MM.1S (cell line): ENCODE measurements around the gene AKR7A2.

Source experiments
- DNase-seq: peaks from one replicate; pipeline ENCODE4 v3.0.0-alpha.2; 2015
- H2AFZ ChIP-seq: fragments of 300-600 bp; sonication (generic); 2 replicates; pipeline ENCODE4 v1.6.0; 2016; ENCODE audit warnings: antibody characterized with exemption, low read length
- H3F3A ChIP-seq: fragments of 300-600 bp; sonication (generic); 2 replicates; pipeline ENCODE4 v1.6.1; 2016; ENCODE audit warnings: mild to moderate bottlenecking, antibody characterized with exemption, low read length, moderate library complexity, mixed read lengths; ENCODE audit not compliant: insufficient read depth
- H3K27ac ChIP-seq: fragments of 300-600 bp; sonication (generic); 2 replicates; pipeline ENCODE4 v1.5.1; 2016; ENCODE audit warnings: mild to moderate bottlenecking, low read length
- H3K27me3 ChIP-seq: fragments of 300-600 bp; sonication (generic); replicated peaks from 2 replicates; pipeline ENCODE4 v1.6.0; 2016; ENCODE audit warnings: low read length; ENCODE audit not compliant: insufficient read depth
- H3K36me3 ChIP-seq: fragments of 300-600 bp; sonication (generic); replicated peaks from 2 replicates; pipeline ENCODE4 v1.6.1; 2016; ENCODE audit warnings: mild to moderate bottlenecking, low read length, mixed read lengths; ENCODE audit not compliant: insufficient read depth
- H3K4me1 ChIP-seq: fragments of 300-600 bp; sonication (generic); 2 replicates; pipeline ENCODE4 v1.6.1; 2016; ENCODE audit warnings: low read length, mixed read lengths
- H3K4me2 ChIP-seq: fragments of 300-600 bp; sonication (generic); 2 replicates; pipeline ENCODE4 v1.6.0; 2016; ENCODE audit warnings: low read depth, low read length
- H3K4me3 ChIP-seq: fragments of 300-600 bp; sonication (generic); 2 replicates; pipeline ENCODE4 v1.5.1; 2016; ENCODE audit warnings: low read length, mixed read lengths
- H3K79me2 ChIP-seq: fragments of 300-600 bp; sonication (generic); 2 replicates; pipeline ENCODE4 v1.6.1; 2016; ENCODE audit warnings: mixed run types, low read length, mixed read lengths
- H3K9ac ChIP-seq: fragments of 300-600 bp; sonication (generic); 2 replicates; pipeline ENCODE4 v1.6.1; 2016; ENCODE audit warnings: low read length, mixed read lengths
- H3K9me2 ChIP-seq: fragments of 300-600 bp; sonication (generic); replicated peaks from 2 replicates; pipeline ENCODE4 v1.6.1; 2016; ENCODE audit warnings: mild to moderate bottlenecking, low read length, mixed read lengths; ENCODE audit not compliant: insufficient read depth
- H3K9me3 ChIP-seq: fragments of 300-600 bp; sonication (generic); replicated peaks from 2 replicates; pipeline ENCODE4 v1.6.1; 2016; ENCODE audit warnings: mild to moderate bottlenecking, low read length, mixed read lengths; ENCODE audit not compliant: insufficient read depth
- H4K20me1 ChIP-seq: fragments of 300-600 bp; sonication (generic); 2 replicates; pipeline ENCODE4 v1.6.1; 2016; ENCODE audit warnings: mild to moderate bottlenecking, low read length, moderate library complexity, mixed read lengths; ENCODE audit not compliant: insufficient read depth
- EZH2 ChIP-seq: fragments of 300-600 bp; sonication (generic); optimal IDR thresholded peaks from 2 replicates; pipeline ENCODE3; 2017; ENCODE audit warnings: low read depth, mild to moderate bottlenecking, antibody characterized with exemption, low read length, mixed read lengths
- EZH2phosphoT487 ChIP-seq: fragments of 300-600 bp; sonication (generic); IDR thresholded peaks from 2 replicates; pipeline ENCODE4 v1.6.1; 2018; ENCODE audit warnings: antibody characterized with exemption, low read length
- TF ChIP-seq, protein P1 (sequence below): fragments of 300-600 bp; sonication (generic); IDR thresholded peaks from 2 replicates; pipeline ENCODE4 v1.5.1; 2016; ENCODE audit warnings: antibody characterized with exemption, low read length, mixed read lengths

The AKR7A2 gene

DNA sequence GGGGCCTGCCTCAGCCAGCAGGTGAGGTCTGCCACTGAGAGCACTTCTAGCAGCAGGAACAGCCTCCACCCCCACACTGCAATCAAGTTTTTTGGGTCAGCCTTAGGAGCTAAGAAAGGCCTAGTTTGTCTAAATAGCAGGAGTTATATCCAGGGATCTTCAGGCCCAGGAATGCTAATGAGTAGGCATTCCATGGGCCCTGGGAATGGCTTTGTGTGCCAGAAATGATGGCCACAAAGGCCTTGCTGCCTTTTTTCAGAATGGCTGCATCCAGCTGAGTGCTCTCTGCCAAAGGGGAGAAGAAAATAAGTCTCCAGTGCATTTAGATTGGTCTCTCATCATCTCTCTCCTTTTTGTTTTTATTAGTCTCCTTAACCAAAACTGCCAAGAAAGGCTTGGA lies 57.5 kb downstream of the AKR7A2 start:
- no peak overlapping the region for H3K9ac ChIP-seq
- TF ChIP-seq EZH2phosphoT487: no peak
- TF ChIP-seq EZH2: no peak
- TF ChIP-seq, protein P1, sequence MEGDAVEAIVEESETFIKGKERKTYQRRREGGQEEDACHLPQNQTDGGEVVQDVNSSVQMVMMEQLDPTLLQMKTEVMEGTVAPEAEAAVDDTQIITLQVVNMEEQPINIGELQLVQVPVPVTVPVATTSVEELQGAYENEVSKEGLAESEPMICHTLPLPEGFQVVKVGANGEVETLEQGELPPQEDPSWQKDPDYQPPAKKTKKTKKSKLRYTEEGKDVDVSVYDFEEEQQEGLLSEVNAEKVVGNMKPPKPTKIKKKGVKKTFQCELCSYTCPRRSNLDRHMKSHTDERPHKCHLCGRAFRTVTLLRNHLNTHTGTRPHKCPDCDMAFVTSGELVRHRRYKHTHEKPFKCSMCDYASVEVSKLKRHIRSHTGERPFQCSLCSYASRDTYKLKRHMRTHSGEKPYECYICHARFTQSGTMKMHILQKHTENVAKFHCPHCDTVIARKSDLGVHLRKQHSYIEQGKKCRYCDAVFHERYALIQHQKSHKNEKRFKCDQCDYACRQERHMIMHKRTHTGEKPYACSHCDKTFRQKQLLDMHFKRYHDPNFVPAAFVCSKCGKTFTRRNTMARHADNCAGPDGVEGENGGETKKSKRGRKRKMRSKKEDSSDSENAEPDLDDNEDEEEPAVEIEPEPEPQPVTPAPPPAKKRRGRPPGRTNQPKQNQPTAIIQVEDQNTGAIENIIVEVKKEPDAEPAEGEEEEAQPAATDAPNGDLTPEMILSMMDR: no peak
- H3K27me3 ChIP-seq: no peaks in the 10 kb centered on the region
- no peak overlapping the region for H3K4me3 ChIP-seq
- H4K20me1 ChIP-seq: peaks cover 6% of the 10 kb centered on the region; the same call in 1 of the 2 replicates
- no peak overlapping the region for H3K4me2 ChIP-seq
- no peak for DNase-seq
- peaks cover 71% of the 10 kb centered on the region for H3K79me2 ChIP-seq
- no peak overlapping the region for H2AFZ ChIP-seq
- peaks cover 18% of the 10 kb centered on the region for H3K4me1 ChIP-seq
- H3K36me3 ChIP-seq: peaks cover 12% of the 10 kb centered on the region
- no peaks in the 10 kb centered on the region for H3K9me2 ChIP-seq
- H3K27ac ChIP-seq: no peak overlapping the region
- no peaks in the 10 kb centered on the region for H3F3A ChIP-seq
- no peaks in the 10 kb centered on the region for H3K9me3 ChIP-seq
